Measurements from ENCODE around the gene MEPCE.

MEPCE gene

DNA sequence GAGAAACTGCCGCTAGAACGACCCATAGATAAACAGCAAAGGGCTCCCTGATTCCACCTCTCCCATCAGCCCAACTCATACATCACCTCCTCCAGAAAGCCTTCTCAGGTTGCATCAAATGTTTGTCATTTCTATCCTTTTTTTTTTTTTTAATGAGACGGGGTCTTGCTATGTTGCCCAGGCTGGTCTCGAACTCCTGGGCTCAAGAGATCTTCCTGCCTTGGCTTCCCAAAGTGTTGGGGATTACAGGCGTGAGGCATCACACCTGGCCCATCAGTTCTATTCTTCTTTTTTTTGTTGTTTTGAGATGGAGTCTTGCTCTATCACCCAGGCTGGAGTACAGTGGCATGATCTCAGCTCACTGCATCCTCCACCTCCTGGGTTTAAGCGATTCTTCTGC lies 27.4 kb downstream of the MEPCE start:
- Histone ChIP-seq H3K4me3 (replicated peaks; ENCODE audit: low read depth, low read length) (no peak overlapping the region), H3K36me3 (ENCODE audit: control insufficient read depth, insufficient read depth, low read length) (peaks cover 2% of the 10 kb centered on the region)
- TF ChIP-seq, protein P1, sequence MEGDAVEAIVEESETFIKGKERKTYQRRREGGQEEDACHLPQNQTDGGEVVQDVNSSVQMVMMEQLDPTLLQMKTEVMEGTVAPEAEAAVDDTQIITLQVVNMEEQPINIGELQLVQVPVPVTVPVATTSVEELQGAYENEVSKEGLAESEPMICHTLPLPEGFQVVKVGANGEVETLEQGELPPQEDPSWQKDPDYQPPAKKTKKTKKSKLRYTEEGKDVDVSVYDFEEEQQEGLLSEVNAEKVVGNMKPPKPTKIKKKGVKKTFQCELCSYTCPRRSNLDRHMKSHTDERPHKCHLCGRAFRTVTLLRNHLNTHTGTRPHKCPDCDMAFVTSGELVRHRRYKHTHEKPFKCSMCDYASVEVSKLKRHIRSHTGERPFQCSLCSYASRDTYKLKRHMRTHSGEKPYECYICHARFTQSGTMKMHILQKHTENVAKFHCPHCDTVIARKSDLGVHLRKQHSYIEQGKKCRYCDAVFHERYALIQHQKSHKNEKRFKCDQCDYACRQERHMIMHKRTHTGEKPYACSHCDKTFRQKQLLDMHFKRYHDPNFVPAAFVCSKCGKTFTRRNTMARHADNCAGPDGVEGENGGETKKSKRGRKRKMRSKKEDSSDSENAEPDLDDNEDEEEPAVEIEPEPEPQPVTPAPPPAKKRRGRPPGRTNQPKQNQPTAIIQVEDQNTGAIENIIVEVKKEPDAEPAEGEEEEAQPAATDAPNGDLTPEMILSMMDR (IDR thresholded peaks at IDR 0.05; ENCODE audit: insufficient read depth, low read length, poor library complexity, severe bottlenecking): no peak

DNA sequence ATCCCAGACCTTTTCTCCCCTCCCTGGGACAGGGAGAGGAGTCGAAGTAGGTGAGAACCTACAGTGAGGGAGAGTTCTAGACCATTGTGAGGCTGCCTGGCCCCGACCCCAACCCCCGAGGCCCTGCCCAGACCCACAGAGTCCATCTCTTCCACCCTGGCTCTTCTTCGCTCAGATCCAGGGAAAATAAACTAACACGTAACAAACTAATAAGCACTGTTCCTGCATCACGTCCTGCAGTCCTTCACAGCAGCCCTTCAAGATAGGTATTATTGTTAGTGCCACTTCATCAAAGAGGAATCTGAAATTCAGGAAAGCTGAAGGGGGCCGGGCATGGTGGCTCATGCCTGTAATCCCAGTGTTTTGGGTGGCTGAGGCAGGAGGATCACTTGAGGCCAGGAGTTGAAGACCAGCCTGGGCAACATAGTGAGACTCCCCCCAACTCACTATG lies 34.6 kb downstream of the MEPCE start, which contains the start of gene SPACDR:
TSS of gene SPACDR (minus strand) at position 51 of the 451 bp plus-strand sequence. CDS start 235 bp downstream, outside the sequence.
- Histone ChIP-seq H3K4me3 (replicated peaks; ENCODE audit: low read depth, low read length) (no peak within 1 kb of the TSS), H3K36me3 (ENCODE audit: control insufficient read depth, insufficient read depth, low read length) (peaks cover 20% of the 10 kb centered on the region), H3K27me3 (replicated peaks; ENCODE audit: control insufficient read depth, insufficient read depth, low read length) (no peaks in the 10 kb centered on the region)
- TF ChIP-seq, protein P1 (IDR thresholded peaks at IDR 0.05; ENCODE audit: insufficient read depth, low read length, poor library complexity, severe bottlenecking): no peak
- no peak for DNase-seq (ENCODE audit: extremely low read depth, insufficient read length)

More for the DNA sequence above, 27.4 kb downstream of the MEPCE start:
- H3K27me3 ChIP-seq (replicated peaks; ENCODE audit: control insufficient read depth, insufficient read depth, low read length): no peaks in the 10 kb centered on the region
- DNase-seq (ENCODE audit: extremely low read depth, insufficient read length): no peak

DNA sequence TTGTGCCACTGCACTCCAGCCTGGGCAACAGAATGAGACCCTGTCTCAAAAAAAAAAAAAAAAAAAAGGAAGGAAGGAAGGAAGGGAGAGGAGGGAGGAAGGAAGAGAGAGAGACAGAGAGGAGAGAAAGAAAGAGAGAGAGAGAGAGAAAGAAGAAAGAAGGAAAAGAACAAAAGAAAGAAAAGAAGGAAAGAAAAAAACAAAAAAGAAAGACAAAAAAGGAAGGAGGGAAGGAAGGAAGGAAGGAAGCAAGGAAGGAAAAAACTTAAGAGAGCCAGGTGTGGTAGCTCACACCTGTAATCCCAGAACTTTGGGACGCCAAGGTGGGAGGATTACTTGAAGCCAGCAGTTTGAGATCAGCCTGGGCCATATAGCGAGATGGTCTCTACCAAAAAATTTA lies 35.2 kb downstream of the MEPCE start:
- Histone ChIP-seq H3K36me3 (ENCODE audit: control insufficient read depth, insufficient read depth, low read length) (peaks cover 20% of the 10 kb centered on the region), H3K27me3 (replicated peaks; ENCODE audit: control insufficient read depth, insufficient read depth, low read length) (no peaks in the 10 kb centered on the region), H3K4me3 (replicated peaks; ENCODE audit: low read depth, low read length) (no peak overlapping the region)
- TF ChIP-seq, protein P1 (IDR thresholded peaks at IDR 0.05; ENCODE audit: insufficient read depth, low read length, poor library complexity, severe bottlenecking): no peak
- no peak for DNase-seq (ENCODE audit: extremely low read depth, insufficient read length)

DNA sequence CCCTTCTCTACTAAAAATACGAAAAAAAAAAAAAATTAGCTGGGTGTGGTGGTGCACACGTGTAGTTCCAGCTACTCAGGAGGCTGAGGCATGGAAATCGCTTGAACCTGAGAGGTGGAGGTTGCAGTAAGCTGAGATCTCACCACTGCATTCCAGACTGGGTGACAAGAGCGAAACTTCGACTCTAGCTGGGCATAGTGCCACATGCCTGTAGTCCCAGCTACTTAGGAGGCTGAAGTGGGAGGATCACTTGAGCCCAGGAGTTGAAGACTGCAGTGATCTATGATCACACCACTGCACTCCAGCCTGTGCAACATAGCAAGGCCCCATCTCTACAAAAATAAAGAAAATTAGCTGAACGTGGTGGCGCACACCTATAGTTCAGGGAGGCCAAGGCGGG lies 35.7 kb downstream of the MEPCE start:
- H3K36me3 ChIP-seq (ENCODE audit: control insufficient read depth, insufficient read depth, low read length): peaks cover 22% of the 10 kb centered on the region
- no peaks in the 10 kb centered on the region for H3K27me3 ChIP-seq (replicated peaks; ENCODE audit: control insufficient read depth, insufficient read depth, low read length)
- TF ChIP-seq, protein P1 (IDR thresholded peaks at IDR 0.05; ENCODE audit: insufficient read depth, low read length, poor library complexity, severe bottlenecking): no peak
- no peak for DNase-seq (ENCODE audit: extremely low read depth, insufficient read length)
- H3K4me3 ChIP-seq (replicated peaks; ENCODE audit: low read depth, low read length): no peak overlapping the region

DNA sequence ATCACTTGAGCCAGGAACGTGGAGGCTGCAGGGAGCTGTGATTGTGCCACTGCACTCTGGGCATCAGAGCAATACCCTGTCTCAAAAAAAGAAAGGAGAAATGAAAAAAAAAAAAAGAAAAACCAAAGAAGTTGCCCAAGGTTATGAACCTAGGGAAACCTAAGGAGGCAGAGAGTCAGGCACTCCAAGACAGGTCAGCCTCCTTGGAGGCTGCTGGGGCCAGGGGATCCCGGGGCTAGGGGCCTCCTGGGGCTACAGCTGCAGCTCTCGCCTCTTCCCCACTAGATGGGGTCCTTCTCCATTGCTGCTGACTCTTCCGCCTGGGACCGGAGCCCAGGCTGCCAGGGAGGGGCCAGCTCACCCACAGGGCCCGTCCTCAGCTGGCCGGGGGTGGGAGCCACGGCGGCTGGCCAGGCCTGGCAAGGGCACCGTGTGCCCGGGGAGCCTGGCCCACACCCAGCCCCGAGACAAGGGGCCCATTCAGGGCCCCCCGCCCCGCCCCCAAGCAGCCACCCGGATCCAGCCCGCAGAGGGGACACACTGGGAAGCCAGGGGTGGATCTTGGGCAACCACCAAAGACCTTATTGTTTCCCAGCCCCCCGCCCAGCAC lies 36.2 kb downstream of the MEPCE start:
- DNase-seq (ENCODE audit: extremely low read depth, insufficient read length): no peak
- TF ChIP-seq, protein P1 (IDR thresholded peaks at IDR 0.05; ENCODE audit: insufficient read depth, low read length, poor library complexity, severe bottlenecking): no peak

More for the DNA sequence above, 36.2 kb downstream of the MEPCE start:
- Histone ChIP-seq H3K4me3 (replicated peaks; ENCODE audit: low read depth, low read length) (no peak overlapping the region), H3K36me3 (ENCODE audit: control insufficient read depth, insufficient read depth, low read length) (peaks cover 23% of the 10 kb centered on the region), H3K27me3 (replicated peaks; ENCODE audit: control insufficient read depth, insufficient read depth, low read length) (no peaks in the 10 kb centered on the region)

Measured in GM06990 (cell line).